Ascending aorta (tissue), 2 donors: Measurements from ENCODE around the gene NAV2. TPM values are rescaled to one million over a fixed set of nuclear protein-coding genes. Genes with fewer than 3 reads are reported as not detected.

ENCODE experiments used
- DNase-seq, 2 donors: peaks; one replicate each; pipeline ENCODE4 v3.0.0-alpha.2; 2019; ENCODE audit warnings: low spot score in 2 of 2
- H3K27ac ChIP-seq, 2 donors: fragments of 200-600 bp; sonication (generic); one replicate each; pipeline ENCODE4 v1.5.1; 2016 to 2017; ENCODE audit warnings: mild to moderate bottlenecking in 1 of 2
- H3K27me3 ChIP-seq: fragments of 200-600 bp; sonication (generic); one replicate; pipeline ENCODE4 v1.5.1; 2017
- H3K36me3 ChIP-seq, 2 donors: fragments of 200-600 bp; sonication (generic); one replicate each; pipeline ENCODE4 v1.5.1; 2016
- H3K4me1 ChIP-seq, 2 donors: fragments of 200-600 bp; sonication (generic); one replicate each; pipeline ENCODE4 v1.5.1; 2016 to 2017; ENCODE audit warnings: mild to moderate bottlenecking in 1 of 2
- H3K4me3 ChIP-seq, 2 donors: fragments of 200-600 bp; sonication (generic); one replicate each; pipeline ENCODE4 v1.5.1; 2016 to 2017; ENCODE audit warnings: mild to moderate bottlenecking in 1 of 2
- H3K9me3 ChIP-seq, 2 donors: fragments of 200-600 bp; sonication (generic); one replicate each; pipeline ENCODE4 v1.5.1; 2016
- intact Hi-C: fragments of 100-400 bp; cut with DNase I; formaldehyde crosslinking; loops from one replicate; pipeline ENCODE4 v1.15.1; 2023
- total RNA-seq: library from RNA; depleted of rRNA; stranded (reverse); fragments of >200 nt; gene quantifications from one replicate; pipeline ENCODE4 v1.1.0, GENCODE V29; 2016
- TF ChIP-seq, protein P1 (sequence below), 3 experiments: fragments of 200-600 bp in 2 of 3; fragments of 450-650 bp in 1 of 3; sonication (generic) in 2 of 3; IDR thresholded peaks; one replicate each; pipeline ENCODE4 v1.5.1; 2016 to 2019; ENCODE audit warnings: antibody characterized with exemption in 3 of 3, mild to moderate bottlenecking in 1 of 3, moderate library complexity in 1 of 3

The NAV2 gene
- total RNA-seq, 1 donor from 2014 or later: 62.6 TPM

DNA sequence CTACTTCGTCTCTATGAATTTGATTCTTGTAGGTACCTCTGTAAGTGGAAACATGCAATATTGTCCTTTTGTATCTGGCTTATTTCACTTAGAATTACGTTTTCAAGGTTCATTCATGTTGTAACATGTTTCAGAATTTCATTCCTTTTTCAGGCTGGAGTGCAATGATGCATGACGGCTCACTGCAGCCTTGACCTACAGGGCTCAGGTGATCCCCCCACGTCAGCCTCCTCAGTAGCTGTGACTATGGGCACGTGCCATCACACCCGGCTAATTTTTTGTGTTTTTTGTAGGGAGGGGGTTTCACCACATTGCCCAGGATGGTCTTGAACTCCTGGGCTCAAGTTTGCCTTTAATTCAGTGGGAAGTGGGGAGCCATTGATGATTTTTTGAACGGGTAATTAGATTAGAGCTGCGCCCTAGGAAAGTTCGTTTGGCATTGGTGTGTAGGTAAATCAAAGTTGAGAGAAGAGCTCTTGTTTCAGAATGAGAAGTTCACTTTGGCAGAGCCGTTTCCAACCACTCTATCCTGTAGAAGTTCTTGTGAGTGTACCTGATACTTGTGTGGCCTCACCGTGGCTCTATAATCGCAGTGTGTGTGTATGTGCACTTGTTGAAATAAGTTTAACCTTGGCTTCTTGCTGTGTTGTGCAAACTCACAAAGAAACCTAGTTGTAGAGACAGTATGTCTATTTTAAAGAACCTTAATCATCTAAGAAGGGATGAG, 115.9 kb downstream of the NAV2 start:
- intact Hi-C loops: no loop called here

DNA sequence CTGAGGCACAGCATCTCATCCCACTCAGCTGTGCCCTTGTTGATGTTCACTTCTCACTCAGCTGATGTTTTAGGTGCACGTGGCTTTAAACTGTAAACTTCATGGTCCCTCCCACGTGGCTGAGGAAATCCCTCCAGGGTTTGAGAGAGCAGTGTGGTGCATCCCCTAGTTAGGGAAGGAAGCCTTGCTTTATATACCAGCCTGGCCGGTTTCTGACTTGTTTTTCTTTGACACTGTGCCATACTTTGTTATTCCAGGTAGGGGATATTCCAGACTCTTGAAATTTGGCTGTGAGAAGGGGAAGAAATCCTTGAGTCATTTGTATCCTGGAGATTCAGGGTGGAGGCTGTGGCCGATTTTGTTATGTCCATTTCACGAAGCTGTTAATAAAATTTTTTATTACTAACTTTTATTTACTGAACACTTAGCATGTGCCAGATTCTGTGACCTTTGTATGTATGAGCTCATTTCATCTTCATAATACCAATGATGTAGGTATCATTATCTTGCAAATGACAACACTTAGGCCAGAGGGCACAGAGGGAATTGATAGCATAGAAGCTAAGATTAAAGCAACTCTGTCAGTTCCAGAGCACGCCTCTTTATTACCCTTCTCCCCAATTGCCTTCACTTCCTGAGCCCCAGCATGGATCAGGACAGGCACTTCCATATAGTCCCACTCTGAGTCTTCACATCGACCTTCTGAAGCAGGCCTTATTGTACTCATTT, 116.6 kb downstream of the NAV2 start:
- Histone ChIP-seq H3K27ac (no peak overlapping the region), H3K4me1 (peaks cover 0 to 33% of the 10 kb centered on the region in 2 donors), H3K9me3 (no peaks in the 10 kb centered on the region), H3K4me3 (no peak overlapping the region), H3K36me3 (peaks cover 15 to 28% of the 10 kb centered on the region in 2 donors), H3K27me3 (no peaks in the 10 kb centered on the region)
- TF ChIP-seq, protein P1, sequence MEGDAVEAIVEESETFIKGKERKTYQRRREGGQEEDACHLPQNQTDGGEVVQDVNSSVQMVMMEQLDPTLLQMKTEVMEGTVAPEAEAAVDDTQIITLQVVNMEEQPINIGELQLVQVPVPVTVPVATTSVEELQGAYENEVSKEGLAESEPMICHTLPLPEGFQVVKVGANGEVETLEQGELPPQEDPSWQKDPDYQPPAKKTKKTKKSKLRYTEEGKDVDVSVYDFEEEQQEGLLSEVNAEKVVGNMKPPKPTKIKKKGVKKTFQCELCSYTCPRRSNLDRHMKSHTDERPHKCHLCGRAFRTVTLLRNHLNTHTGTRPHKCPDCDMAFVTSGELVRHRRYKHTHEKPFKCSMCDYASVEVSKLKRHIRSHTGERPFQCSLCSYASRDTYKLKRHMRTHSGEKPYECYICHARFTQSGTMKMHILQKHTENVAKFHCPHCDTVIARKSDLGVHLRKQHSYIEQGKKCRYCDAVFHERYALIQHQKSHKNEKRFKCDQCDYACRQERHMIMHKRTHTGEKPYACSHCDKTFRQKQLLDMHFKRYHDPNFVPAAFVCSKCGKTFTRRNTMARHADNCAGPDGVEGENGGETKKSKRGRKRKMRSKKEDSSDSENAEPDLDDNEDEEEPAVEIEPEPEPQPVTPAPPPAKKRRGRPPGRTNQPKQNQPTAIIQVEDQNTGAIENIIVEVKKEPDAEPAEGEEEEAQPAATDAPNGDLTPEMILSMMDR (IDR thresholded peaks at IDR 0.05): no peak
- no peak for DNase-seq
- intact Hi-C loops: no loop called here

More for the DNA sequence above, 115.9 kb downstream of the NAV2 start:
- no peaks in the 10 kb centered on the region for H3K27me3 ChIP-seq
- no peak overlapping the region for H3K4me3 ChIP-seq
- DNase-seq: no peak
- no peak overlapping the region for H3K27ac ChIP-seq
- peaks cover 8 to 21% of the 10 kb centered on the region in 2 donors for H3K36me3 ChIP-seq
- TF ChIP-seq, protein P1 (IDR thresholded peaks at IDR 0.05): no peak
- H3K9me3 ChIP-seq: no peaks in the 10 kb centered on the region
- H3K4me1 ChIP-seq: peaks cover 0 to 35% of the 10 kb centered on the region in 2 donors

DNA sequence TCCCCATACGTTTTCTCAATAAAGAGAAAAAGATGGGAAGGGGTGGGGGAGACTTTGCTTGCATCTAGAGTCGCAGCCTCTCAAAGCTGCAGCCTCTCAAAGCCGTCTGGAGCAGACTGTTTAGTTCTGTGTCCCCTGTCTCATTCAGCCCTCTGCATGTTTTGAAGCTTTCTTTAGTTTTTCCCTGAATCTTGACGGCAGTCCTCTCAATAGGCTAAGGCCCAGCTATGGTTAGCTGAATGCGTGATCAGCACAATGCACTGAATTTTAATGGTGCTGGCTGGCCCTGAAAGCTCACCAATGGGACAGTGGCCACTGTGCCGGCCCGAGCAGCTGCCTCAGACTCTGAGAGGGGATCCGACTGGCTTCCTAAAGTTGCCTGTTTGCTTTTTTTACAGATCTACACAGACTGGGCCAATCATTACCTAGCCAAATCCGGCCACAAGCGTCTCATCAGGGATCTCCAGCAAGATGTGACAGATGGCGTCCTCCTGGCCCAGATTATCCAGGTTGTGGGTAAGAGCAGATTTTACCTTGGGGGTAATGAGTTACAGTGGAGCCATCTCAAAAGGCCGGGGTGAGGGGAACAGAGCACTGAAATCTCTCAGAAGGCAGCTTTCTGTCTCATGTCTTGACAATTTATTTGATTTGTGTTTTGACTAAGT, 119.6 kb downstream of the NAV2 start:
- no peaks in the 10 kb centered on the region for H3K27me3 ChIP-seq
- H3K36me3 ChIP-seq: peaks cover 28 to 53% of the 10 kb centered on the region in 2 donors
- H3K9me3 ChIP-seq: no peaks in the 10 kb centered on the region
- peaks cover 0 to 28% of the 10 kb centered on the region in 2 donors for H3K4me1 ChIP-seq
- TF ChIP-seq, protein P1 (IDR thresholded peaks at IDR 0.05): no peak
- H3K27ac ChIP-seq: no peak overlapping the region
- intact Hi-C loops: no loop called here
- DNase-seq: no peak
- no peak overlapping the region for H3K4me3 ChIP-seq

DNA sequence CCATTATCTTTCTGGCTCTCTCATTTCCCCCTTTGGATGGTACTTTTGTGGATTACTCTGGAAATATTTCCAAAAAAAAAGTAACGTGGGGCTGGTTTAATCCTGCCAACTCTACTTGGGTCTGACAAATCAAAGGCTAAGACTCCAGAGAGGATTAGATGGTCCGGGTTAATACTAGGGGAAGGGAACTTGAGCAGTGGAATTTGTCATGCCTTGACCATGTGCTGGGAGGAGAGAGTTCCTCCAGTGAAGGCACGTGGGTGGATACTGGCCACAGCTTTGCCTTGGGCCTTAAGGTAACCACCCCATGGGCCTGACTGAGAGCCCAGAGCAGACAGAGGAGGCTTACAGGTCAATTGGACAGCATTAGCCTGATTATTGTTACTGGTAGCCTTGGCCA, 120.3 kb downstream of the NAV2 start:
- no peak overlapping the region for H3K27ac ChIP-seq
- intact Hi-C loops: no loop called here
- H3K9me3 ChIP-seq: no peaks in the 10 kb centered on the region
- peaks cover 28 to 60% of the 10 kb centered on the region in 2 donors for H3K36me3 ChIP-seq
- TF ChIP-seq, protein P1 (IDR thresholded peaks at IDR 0.05): no peak
- peaks cover 0 to 22% of the 10 kb centered on the region in 2 donors for H3K4me1 ChIP-seq
- H3K4me3 ChIP-seq: no peak overlapping the region
- DNase-seq: no peak
- H3K27me3 ChIP-seq: no peaks in the 10 kb centered on the region

DNA sequence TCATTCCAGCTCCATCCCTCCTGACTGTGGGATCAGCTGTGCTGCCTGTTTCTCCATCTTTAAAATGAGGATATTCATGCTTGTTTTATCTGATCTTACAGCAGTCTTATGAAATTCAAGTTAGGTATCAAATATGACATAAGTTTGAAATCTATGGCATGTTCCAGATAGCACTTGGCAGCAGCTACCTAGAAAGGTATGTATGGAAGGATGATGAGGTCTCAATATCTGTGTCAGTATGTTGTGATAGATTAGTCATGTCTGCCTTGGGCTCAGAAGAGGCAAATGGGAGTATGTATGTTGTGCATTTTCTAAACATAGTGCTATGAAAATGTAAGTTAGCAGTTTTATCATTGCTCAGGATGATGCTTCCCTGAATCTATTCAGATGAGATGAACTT, 122.1 kb downstream of the NAV2 start:
- intact Hi-C loops: no loop called here

More for the DNA sequence above, 122.1 kb downstream of the NAV2 start:
- no peak overlapping the region for H3K27ac ChIP-seq
- H3K36me3 ChIP-seq: peaks cover 28 to 65% of the 10 kb centered on the region in 2 donors
- no peak overlapping the region for H3K4me3 ChIP-seq
- peaks cover 0 to 21% of the 10 kb centered on the region in 2 donors for H3K4me1 ChIP-seq
- H3K9me3 ChIP-seq: no peaks in the 10 kb centered on the region
- TF ChIP-seq, protein P1 (IDR thresholded peaks at IDR 0.05): no peak
- DNase-seq: no peak
- no peaks in the 10 kb centered on the region for H3K27me3 ChIP-seq
